Measurements from ENCODE around the gene GAL3ST2.

DNA sequence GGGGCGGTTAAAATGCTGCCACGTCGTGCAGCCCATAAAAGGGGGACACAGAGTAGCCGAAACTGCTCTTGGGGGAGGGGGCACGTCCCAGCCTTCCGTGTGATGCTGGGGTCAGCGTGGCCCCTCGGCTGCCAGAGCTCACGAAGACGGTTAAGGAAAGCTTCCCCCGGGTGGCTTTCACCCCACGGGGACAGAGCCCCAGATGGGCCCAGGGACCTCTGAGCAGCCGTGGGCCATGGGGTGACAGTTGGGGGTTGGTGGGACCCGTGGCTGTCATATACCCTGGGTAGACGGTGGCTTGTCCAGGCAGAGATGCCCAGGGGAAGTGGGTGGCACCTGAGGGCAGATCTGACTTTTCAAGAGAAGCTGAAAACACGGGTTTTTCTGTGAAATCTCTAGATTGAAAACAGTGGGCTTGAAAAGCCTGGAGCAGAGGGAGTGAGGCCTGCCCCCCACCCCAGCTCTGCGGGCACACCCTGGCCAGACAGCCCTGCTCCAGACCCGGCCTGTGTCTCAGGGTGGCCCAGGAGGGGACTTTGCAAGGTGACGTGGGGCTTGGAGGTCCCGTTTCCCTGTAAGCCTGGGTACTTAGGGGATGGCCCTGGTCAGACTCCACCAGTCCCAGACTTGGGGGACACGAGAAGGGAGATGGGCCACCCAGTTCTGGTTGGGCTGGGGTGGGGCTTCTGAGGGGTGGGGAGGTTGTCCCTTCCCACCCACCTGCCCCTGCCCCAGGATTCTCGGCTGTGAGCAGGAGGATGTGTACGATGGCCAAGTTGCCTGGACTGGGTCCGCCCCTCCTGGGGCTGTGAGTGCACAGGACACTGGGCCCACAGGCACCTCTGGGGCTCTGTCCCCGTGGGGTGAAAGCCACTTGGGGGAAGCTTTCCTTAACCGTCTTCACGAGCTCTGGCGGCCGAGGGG, 33.0 kb downstream of the GAL3ST2 start:
- no peak for TF ChIP-seq EP300 (IDR thresholded peaks at IDR 0.05; ENCODE audit: low read depth)
- TF ChIP-seq CTCF (IDR thresholded peaks at IDR 0.05) = no peak
- TF ChIP-seq POLR2A (IDR thresholded peaks at IDR 0.05) = no peak
